Measurements from ENCODE around the gene HOXC9.

GRCh38 chr12:53975479-53976152 is 24.3 kb upstream of the HOXC9 start:
- TF ChIP-seq CTCF (IDR thresholded peaks at IDR 0.05) (no peak), POLR2A (IDR thresholded peaks at IDR 0.05) (no peak)
